Hematopoietic multipotent progenitor cell (in vitro differentiated cells): ENCODE measurements around the gene OR52B2. TPM values are rescaled to one million over a fixed set of nuclear protein-coding genes. Genes with fewer than 3 reads are reported as not detected.
"Not testable (repeated sequence)": the region's sequence is repeated elsewhere in the genome, so short reads cannot be mapped to it uniquely, and the experiment has no call there.

Experiments used
- DNase-seq, 3 donors: peaks; one replicate each; pipeline ENCODE4 v3.0.0-alpha.2; 2011 to 2015; ENCODE audit warnings: low read depth in 2 of 3, low spot score in 2 of 3
- total RNA-seq: library from RNA; depleted of rRNA; stranded (reverse); fragments of >200 nt; gene quantifications from one replicate; pipeline ENCODE4 v1.2.3, GENCODE V29; 2012

The OR52B2 gene
- total RNA-seq, 1 donor, result 0.27 TPM

DNA sequence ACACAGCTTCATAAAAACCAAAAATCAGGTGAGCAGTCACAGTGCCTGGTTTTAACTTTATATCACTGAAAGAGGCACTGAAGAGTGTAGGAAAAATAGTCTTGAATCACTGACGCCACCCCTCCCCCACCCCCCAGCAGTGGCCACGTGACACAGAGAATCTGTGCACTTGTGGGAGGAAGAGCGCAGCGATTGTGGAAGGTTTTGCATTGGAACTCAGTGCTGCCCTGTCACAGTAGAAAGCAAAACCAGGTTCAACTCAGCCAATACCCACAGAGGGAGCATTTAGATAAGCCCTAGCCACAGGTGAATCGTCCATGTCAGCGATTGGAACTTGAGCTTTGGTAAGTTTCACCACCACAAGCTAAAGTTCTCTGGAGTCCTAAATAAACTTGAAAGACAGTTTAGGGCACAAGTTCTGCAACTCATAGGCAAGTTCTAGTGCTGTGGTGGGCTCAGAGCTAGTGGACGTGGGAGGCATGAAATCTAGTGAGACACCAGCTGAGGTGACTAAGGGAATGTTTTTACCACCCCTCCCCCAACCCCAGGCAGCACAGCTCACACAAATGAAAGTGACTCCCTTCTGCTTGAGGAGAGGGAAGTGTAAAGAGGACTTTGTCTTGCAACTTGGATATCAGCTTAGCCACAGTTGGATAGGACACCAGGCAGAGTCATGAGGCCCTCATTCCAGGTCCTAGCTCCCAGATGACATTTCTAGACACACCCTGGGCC is 13.3 kb downstream of the OR52B2 start:
- DNase-seq, result no peak

DNA sequence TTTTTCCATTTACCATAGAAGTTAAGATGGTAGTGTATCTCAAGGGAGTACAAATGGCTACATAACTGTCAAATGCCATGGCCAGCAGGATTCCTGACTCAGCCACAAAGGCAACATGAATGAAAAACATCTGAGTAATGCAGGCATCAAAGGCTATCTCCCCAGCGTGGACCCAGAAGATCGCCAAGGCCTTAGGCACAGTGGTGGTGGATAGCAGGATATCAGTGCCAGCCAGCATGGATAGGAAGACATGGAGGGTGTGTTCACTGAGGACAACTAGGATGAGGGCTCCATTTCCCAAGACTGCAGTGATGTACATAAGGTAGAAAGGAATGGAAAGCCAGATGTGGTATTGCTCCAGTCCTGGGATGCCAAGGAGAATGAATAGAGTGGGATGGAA is 18.0 kb downstream of the OR52B2 start:
- no peak for DNase-seq

DNA sequence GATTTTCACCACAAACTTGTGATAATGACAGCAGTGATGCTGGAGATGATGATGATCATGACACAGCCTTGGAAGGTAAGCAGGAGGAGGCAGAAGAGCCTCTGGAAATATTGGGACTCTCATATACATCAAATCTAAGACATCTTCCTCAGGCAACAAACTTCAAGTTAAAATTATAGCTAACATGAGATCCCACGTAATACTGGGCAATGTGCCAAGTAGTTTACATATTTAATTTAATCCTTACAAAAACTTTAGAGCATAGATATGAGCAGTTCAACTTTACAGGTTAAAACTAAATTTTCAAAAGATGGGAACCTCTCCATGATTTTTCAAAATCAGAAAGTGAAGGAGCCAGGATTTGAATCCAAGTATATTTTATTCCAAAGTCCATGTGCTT is 19.0 kb downstream of the OR52B2 start:
- DNase-seq, result no peak

DNA sequence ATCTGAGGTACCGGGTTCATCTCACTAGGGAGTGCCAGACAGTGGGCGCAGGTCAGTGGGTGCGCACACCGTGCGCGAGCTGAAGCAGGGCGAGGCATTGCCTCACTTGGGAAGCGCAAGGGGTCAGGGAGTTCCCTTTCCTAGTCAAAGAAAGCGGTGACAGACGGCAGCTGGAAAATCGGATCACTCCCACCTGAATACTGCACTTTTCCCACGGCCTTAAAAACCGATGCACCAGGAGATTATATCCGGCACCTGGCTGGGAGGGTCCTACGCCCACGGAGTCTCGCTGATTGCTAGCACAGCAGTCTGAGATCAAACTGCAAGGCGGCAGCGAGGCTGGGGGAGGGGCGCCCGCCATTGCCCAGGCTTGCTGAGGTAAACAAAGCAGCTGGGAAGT is 26.4 kb downstream of the OR52B2 start:
- DNase-seq, result not testable (repeated sequence)

DNA sequence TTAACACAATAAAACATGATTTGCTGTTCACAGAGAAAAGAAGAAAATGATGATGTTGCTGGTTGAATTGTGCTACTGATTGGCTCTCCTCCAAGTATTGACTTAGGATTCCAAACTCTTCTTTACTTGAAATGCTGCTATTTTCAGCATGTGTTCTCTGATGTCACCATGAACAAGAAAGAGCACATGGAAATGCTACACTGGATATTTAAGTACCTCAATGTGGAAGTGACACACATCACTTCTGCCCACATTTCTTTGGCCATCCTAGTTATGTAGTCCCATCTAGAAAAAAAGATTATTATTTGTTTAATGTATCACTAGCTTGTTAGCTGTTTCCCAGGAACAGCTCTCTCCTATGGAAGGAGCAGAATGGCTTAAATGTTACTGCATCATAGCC is 27.2 kb downstream of the OR52B2 start:
- no peak for DNase-seq

DNA sequence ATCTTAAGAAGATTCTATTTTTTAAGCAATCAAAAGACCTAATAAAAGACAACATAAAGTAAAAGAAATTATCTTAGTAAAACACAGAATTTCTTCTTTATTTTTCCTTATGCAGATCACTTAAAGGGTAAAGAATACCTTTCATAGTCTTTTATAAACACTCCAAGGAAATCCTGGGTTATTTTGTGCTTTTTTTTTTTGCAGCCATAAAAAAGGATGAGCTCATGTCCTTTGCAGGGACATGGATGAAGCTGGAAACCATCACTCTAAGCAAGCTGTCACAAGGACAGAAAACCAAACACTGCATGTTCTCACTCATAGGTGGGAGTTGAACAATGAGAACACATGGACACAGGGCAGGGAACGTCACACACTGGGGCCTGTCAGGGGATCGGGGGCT is 34.2 kb downstream of the OR52B2 start:
- not testable (repeated sequence) for DNase-seq

DNA sequence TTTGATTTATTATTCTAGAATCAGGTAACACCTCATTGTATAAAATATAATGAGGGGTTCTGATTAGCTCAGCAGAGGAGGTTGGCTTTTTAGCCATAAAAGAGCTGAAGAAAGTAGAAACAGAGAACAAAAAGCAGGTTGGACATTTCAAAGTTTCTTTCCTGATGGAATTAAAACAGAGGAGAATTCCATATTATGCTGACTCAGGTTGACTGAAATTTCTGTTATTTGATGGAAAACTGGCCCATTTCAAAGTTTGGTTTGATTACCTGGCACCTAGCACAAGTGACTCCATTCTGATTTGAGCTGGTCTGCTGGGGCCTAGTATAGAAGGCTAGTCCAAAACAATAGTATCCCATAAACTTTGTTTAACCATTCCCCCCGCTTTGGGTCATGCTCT is 37.7 kb downstream of the OR52B2 start:
- DNase-seq, result no peak

DNA sequence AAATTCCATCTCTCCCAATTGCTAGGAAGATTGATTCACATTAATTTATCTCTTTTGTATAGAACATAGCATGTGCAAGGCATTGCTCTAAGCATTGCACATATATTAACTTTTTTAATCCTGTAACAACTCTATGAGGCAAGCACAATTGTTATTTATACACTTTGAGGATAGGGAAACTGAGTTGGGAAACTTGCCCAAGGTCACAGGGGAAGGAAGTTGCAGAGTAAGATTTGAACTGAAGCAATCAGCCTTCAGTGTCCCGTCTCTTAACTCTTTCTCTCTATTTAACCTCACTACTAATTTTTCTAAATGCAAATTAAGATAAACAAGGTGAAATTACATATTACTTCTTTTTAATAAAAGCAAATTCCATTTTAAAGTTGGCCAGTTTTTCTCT is 40.5 kb downstream of the OR52B2 start:
- DNase-seq, result no peak

DNA sequence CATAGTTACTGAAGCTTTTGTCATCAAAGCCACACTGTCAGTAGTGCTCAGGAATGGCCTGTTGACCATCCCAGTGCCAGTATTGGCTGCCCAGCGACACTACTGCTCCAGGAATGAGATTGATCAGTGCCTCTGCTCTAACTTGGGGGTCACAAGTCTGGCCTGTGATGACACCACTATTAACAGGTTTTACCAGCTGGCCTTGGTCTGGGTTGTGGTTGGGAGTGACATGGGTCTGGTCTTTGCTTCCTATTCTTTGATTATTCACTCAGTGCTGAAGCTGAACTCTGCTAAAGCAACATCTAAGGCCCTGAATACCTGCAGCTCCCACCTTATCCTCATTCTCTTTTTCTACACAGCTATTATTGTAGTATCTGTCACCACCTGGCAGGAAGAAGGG is 41.1 kb downstream of the OR52B2 start:
- no peak for DNase-seq

DNA sequence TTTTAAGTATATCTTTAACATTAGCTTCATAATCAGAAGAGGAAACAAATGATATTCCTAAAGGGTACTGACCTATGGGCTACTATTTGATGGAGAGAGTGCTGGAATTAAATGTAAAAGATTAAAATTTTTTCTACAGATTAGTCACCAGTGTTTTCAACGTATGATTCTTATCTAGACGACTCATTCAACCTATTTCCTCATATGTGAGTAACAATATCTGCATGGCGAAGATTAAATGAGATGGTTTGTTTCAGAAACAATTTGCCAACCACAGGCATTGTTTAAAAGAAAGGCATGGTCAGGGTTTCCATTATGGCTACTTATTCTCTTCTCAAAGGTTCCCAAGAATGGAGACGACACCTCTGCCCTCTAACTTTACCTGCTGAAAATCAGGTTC is 42.2 kb downstream of the OR52B2 start:
- peak in 1 of 3 donors; percentile 21 for DNase-seq

DNA sequence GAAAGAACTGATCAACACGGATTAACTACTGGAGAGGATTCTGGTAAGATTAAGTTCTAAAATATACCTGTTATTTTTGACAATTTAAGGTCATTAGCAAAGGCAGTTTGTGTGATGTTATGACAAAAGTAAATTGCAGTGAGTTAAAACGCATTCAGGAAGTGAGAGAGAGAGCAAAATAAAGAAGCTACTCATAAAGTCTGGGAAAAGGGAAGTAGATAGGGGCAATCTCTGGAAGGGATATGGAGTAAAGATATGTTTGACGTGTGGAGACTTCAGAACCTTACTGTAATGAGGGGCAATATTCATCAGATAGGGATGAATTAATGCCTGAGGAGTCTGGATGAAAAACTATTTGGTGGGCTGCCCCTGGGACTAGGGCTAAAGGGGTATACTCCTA is 45.9 kb downstream of the OR52B2 start:
- no peak for DNase-seq

Other genes with a start within 250 kb of the OR52B2 start
- not detected for gene OR56A3, start 228.1 kb downstream of the OR52B2 start, total RNA-seq
- not detected for gene OR56A5, start 201.8 kb downstream of the OR52B2 start, total RNA-seq
- gene OR52L1, start 183.3 kb downstream of the OR52B2 start, total RNA-seq, result not detected
- gene OR56A4, start 163.4 kb downstream of the OR52B2 start, total RNA-seq, result not detected
- gene OR56A1, start 139.6 kb downstream of the OR52B2 start, total RNA-seq, result not detected
- under 0.01 TPM for gene OR56B4, start 62.6 kb downstream of the OR52B2 start, total RNA-seq
- not detected for gene OR52W1, start 28.9 kb upstream of the OR52B2 start, total RNA-seq
- gene C11orf42, start 35.2 kb upstream of the OR52B2 start, total RNA-seq, result not detected
- gene FHIP1B, start 64.3 kb upstream of the OR52B2 start, total RNA-seq, result 46.0 TPM
- 0.27 TPM for gene CNGA4, start 68.8 kb upstream of the OR52B2 start, total RNA-seq
- not detected for gene CCKBR, start 89.5 kb upstream of the OR52B2 start, total RNA-seq
- 0.27 TPM for gene CAVIN3, start 150.2 kb upstream of the OR52B2 start, total RNA-seq
- 14.0 TPM for gene SMPD1, start 220.1 kb upstream of the OR52B2 start, total RNA-seq
- 23.7 TPM for gene APBB1, start 248.8 kb upstream of the OR52B2 start, total RNA-seq